HL-60 (cell line): ENCODE data around the gene LCNL1.

Source experiments
- CTCF ChIP-seq: IDR thresholded peaks from one replicate; pipeline ENCODE4 v1.5.1; 2011; ENCODE audit warnings: low read length, control low read depth, inconsistent platforms; ENCODE audit not compliant: insufficient read depth
- POLR2AphosphoS5 ChIP-seq: IDR thresholded peaks from 2 replicates; pipeline ENCODE4 v1.6.1; 2012; ENCODE audit warnings: low read depth

GRCh38 chr9:136983656-136984314, 992 bp downstream of the LCNL1 start:
- no peak for TF ChIP-seq CTCF
- no peak for TF ChIP-seq POLR2AphosphoS5
